ENCODE results near the gene DCXR.

DNA sequence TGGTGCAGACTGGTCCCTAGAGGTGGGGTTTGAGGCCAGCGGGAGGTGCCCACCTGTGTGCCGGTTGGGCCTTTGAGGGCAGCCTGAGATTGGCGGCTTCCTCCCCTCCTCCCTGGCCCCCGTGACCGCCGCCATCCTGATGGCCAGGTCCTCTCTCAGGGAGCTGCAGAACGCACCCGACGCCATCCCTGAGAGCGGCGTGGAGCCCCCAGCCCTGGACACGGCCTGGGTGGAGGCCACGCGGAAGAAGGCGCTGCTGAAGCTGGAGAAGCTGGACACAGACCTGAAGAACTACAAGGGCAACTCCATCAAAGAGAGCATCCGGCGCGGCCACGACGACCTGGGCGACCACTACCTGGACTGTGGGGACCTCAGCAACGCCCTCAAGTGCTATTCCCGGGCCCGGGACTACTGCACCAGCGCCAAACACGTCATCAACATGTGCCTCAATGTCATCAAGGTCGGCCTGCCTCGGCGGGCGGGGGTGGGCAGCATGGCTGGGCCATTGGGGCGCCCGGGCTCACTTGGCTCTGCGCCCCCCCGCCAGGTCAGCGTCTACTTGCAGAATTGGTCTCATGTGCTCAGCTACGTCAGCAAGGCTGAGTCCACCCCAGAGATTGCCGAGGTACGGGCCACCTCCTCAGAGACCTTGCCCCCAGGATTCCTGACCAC is 17.0 kb upstream of the DCXR start:
- TF ChIP-seq, protein P1, sequence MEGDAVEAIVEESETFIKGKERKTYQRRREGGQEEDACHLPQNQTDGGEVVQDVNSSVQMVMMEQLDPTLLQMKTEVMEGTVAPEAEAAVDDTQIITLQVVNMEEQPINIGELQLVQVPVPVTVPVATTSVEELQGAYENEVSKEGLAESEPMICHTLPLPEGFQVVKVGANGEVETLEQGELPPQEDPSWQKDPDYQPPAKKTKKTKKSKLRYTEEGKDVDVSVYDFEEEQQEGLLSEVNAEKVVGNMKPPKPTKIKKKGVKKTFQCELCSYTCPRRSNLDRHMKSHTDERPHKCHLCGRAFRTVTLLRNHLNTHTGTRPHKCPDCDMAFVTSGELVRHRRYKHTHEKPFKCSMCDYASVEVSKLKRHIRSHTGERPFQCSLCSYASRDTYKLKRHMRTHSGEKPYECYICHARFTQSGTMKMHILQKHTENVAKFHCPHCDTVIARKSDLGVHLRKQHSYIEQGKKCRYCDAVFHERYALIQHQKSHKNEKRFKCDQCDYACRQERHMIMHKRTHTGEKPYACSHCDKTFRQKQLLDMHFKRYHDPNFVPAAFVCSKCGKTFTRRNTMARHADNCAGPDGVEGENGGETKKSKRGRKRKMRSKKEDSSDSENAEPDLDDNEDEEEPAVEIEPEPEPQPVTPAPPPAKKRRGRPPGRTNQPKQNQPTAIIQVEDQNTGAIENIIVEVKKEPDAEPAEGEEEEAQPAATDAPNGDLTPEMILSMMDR (conservative IDR thresholded peaks at IDR 0.05; ENCODE audit: low read depth in 2 of 2) = no peak
- no peak for TF ChIP-seq JUNB (IDR thresholded peaks at IDR 0.05; ENCODE audit: unreplicated experiment)

All from GM23338 (cell line).